Measurements from ENCODE around the gene PTCHD1.

GRCh38 chrX:23386260-23386659, 51.6 kb downstream of the PTCHD1 start:
- TF ChIP-seq PAX5 (IDR thresholded peaks at IDR 0.05; ENCODE audit: insufficient read depth, low read length, severe bottlenecking) (no peak), POLR2A (IDR thresholded peaks at IDR 0.05; ENCODE audit: low read depth, low read length) (no peak), TAF1 (IDR thresholded peaks at IDR 0.05; ENCODE audit: low read depth, low read length) (no peak)
